Skeletal muscle tissue (tissue), 4 donors: ENCODE data around the gene TCF25. TPM values are rescaled to one million over a fixed set of nuclear protein-coding genes. Genes with fewer than 3 reads are reported as not detected.
"Not testable (repeated sequence)": the region's sequence is repeated elsewhere in the genome, so short reads cannot be mapped to it uniquely, and the experiment has no call there.

Source experiments
- H3K27ac ChIP-seq: one replicate; pipeline ENCODE4 v1.7.0; 2013; ENCODE audit warnings: mild to moderate bottlenecking, low read depth, low read length, inconsistent platforms
- H3K27me3 ChIP-seq, 3 donors: one replicate each; pipeline ENCODE4 v1.7.0; 2013; ENCODE audit warnings: low read length in 3 of 3; ENCODE audit not compliant: control insufficient read depth in 3 of 3, insufficient read depth in 3 of 3
- H3K36me3 ChIP-seq, 3 donors: one replicate each; pipeline ENCODE4 v1.7.0; 2013; ENCODE audit warnings: low read length in 3 of 3; ENCODE audit not compliant: control insufficient read depth in 3 of 3, insufficient read depth in 3 of 3
- H3K4me1 ChIP-seq, 3 donors: one replicate each; pipeline ENCODE4 v1.7.0; 2013; ENCODE audit warnings: low read length in 3 of 3, mild to moderate bottlenecking in 3 of 3; ENCODE audit not compliant: control insufficient read depth in 3 of 3, insufficient read depth in 3 of 3
- H3K4me3 ChIP-seq, 3 donors: one replicate each; pipeline ENCODE4 v1.7.0; 2013; ENCODE audit warnings: low read length in 3 of 3
- H3K9ac ChIP-seq, 3 donors: one replicate each; pipeline ENCODE4 v1.7.0; 2013; ENCODE audit warnings: low read length in 3 of 3, mild to moderate bottlenecking in 3 of 3, moderate library complexity in 2 of 3, low read depth in 1 of 3
- H3K9me3 ChIP-seq, 3 donors: one replicate each; pipeline ENCODE4 v1.7.0; 2013; ENCODE audit warnings: low read length in 3 of 3; ENCODE audit not compliant: control insufficient read depth in 3 of 3
- total RNA-seq: library from RNA; depleted of rRNA; stranded (reverse); fragments of >200 nt; gene quantifications from one replicate; pipeline ENCODE4 v1.2.3, GENCODE V29; 2014
- donor health status: Osteomylitis.

Gene TCF25
- total RNA-seq, 1 donor from 2014 or later: 121 TPM

DNA sequence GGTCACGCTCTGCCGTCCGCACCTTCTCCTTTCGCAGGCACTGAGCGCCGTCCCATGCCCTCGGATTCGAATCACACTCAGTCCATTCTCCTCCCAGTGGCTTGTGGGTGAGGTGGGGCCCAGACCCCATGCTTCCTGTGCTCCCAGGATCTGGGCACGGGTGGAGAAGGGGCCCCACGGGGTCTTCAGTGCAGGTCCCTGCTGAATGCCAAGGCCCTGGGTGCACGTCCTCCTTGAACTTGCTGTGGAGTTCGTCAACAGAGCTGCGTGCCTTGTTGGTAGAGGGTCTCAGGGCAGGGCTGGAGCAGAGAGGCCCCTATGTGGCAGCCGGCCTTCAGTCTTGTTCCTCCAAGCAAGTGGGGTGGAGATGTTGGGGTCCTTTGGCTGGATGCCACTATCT lies 38.0 kb downstream of the TCF25 start:
- H3K4me3 ChIP-seq: no peak overlapping the region
- H3K9me3 ChIP-seq: no peaks in the 10 kb centered on the region
- H3K27me3 ChIP-seq: peaks cover 0 to 5% (median 4%) of the 10 kb centered on the region in 3 donors
- no peak overlapping the region for H3K9ac ChIP-seq
- peaks cover 0 to 5% (median 4%) of the 10 kb centered on the region in 3 donors for H3K4me1 ChIP-seq
- H3K27ac ChIP-seq: no peak overlapping the region
- peaks cover 24 to 36% (median 25%) of the 10 kb centered on the region in 3 donors for H3K36me3 ChIP-seq

DNA sequence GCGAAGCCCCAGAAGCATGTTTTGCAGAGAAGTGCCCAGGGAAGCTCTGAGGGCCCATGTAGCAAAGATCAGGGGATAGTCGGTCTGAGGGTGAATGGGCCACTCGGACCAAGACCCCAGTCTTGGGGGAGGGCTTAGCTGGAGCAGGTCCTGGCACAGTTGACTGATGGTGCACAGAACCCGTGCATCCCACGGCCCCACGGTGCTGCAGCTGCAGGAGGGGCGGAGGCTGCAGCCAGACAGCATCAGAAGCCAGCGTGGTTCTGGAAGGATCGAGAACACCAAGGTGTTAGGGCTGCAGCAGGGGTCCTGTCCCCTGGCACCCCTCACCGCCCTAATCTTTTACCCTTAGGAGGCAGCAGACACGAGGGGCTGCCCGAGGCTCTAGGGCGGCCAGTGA lies 38.8 kb downstream of the TCF25 start:
- no peak overlapping the region for H3K4me3 ChIP-seq
- H3K4me1 ChIP-seq: peaks cover 0 to 5% (median 4%) of the 10 kb centered on the region in 3 donors
- no peak overlapping the region for H3K27ac ChIP-seq
- no peaks in the 10 kb centered on the region for H3K9me3 ChIP-seq
- H3K27me3 ChIP-seq: peaks cover 0 to 5% (median 4%) of the 10 kb centered on the region in 3 donors
- H3K9ac ChIP-seq: no peak overlapping the region
- H3K36me3 ChIP-seq: peaks cover 17 to 29% (median 18%) of the 10 kb centered on the region in 3 donors

GRCh38 chr16:89912627-89913026 lies 39.2 kb downstream of the TCF25 start:
- Histone ChIP-seq H3K36me3 (peaks cover 17 to 29% (median 18%) of the 10 kb centered on the region in 3 donors), H3K9me3 (no peaks in the 10 kb centered on the region), H3K27ac (no peak overlapping the region)

GRCh38 chr16:89913408-89914387 lies 40.3 kb downstream of the TCF25 start:
- Histone ChIP-seq H3K9me3 (no peaks in the 10 kb centered on the region), H3K27ac (no peak overlapping the region), H3K36me3 (peaks cover 12 to 29% (median 16%) of the 10 kb centered on the region in 3 donors), H3K9ac (no peak overlapping the region), H3K27me3 (peaks cover 2 to 17% (median 14%) of the 10 kb centered on the region in 3 donors), H3K4me3 (no peak overlapping the region), H3K4me1 (peaks cover 13 to 16% (median 15%) of the 10 kb centered on the region in 3 donors)

More at GRCh38 chr16:89912627-89913026, 39.2 kb downstream of the TCF25 start:
- Histone ChIP-seq H3K9ac (no peak overlapping the region), H3K4me3 (no peak overlapping the region), H3K4me1 (peaks cover 2 to 6% (median 5%) of the 10 kb centered on the region in 3 donors), H3K27me3 (peaks cover 0 to 6% (median 5%) of the 10 kb centered on the region in 3 donors)

- Histone ChIP-seq H3K36me3 (peaks cover 9 to 20% (median 13%) of the 10 kb centered on the region in 3 donors), H3K27me3 (peaks cover 11 to 28% (median 25%) of the 10 kb centered on the region in 3 donors), H3K4me1 (peaks cover 17 to 22% (median 18%) of the 10 kb centered on the region in 3 donors)
- not testable (repeated sequence) for H3K9ac ChIP-seq, H3K27ac ChIP-seq, H3K4me3 ChIP-seq, H3K9me3 ChIP-seq
Observed at GRCh38 chr16:89914642-89915285, 41.4 kb downstream of the TCF25 start.

DNA sequence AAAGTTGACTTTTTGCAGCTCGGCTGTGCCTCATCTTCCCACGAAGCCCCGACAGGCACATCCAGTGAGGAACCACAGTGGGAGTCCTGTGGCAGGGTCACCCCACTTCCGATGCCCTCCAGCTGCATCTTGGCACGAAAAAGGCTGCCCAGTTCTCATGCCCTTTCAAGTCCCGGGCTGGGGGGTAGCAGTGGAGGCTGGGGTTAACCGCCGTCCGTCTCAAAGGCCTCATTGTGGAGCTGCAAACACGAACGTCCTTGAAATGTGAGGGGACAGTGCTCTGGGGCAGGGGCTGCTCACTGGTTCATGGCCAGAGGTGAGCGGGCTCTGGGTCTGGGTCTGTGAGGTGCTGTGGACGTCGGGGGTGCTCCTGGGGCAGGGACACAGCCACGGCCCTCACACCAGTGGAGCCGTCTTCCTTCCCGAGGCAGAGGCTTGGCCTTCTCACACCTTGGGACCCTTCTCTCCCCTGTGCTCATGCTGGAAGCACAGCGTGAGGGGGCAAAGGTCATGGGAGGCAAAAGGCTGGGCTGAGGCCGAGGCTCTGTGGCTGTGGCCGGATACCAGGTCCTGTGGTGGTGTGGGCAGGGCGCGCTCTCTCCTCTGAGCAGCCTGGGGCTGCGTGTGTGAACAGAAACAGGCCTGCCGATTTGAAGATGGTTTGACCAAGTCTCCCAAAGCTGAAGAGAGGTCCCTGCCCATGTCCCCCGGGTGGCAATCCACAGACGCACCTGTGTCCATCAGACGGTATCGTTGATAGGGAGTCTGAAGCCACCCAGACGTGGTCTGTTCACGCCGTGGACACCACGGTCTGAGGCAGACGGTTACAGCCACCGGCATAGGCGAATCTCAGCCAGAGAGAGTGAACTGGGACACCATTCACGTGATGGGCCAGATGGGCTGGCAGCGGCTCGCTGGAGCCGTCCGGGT lies 42.2 kb downstream of the TCF25 start:
- peaks cover 14 to 18% (median 17%) of the 10 kb centered on the region in 3 donors for H3K4me1 ChIP-seq
- H3K27me3 ChIP-seq: peaks cover 11 to 35% (median 32%) of the 10 kb centered on the region in 3 donors
- H3K4me3 ChIP-seq: no peak overlapping the region
- H3K36me3 ChIP-seq: peaks cover 9 to 13% (median 13%) of the 10 kb centered on the region in 3 donors
- no peak overlapping the region for H3K27ac ChIP-seq
- no peak overlapping the region for H3K9ac ChIP-seq
- no peaks in the 10 kb centered on the region for H3K9me3 ChIP-seq

GRCh38 chr16:89917773-89918452 lies 44.5 kb downstream of the TCF25 start:
- H3K27ac ChIP-seq: no peak overlapping the region
- H3K9ac ChIP-seq: peak overlapping the region in 2 of 3 donors; percentile 6 to 33
- no peaks in the 10 kb centered on the region for H3K9me3 ChIP-seq
- peaks cover 11 to 57% (median 48%) of the 10 kb centered on the region in 3 donors for H3K27me3 ChIP-seq
- peak overlapping the region; percentile 18 to 41 (median 38) for H3K4me3 ChIP-seq
- peaks cover 20 to 38% (median 25%) of the 10 kb centered on the region in 3 donors for H3K4me1 ChIP-seq
- peaks cover 0 to 4% (median 0%) of the 10 kb centered on the region in 3 donors for H3K36me3 ChIP-seq

GRCh38 chr16:89918453-89919347 lies 45.3 kb downstream of the TCF25 start, which contains the start of gene MC1R:
Gene MC1R, plus strand, starts transcription at chr16:89918862. Its CDS starts 397 bp downstream, at chr16:89919259.
- Histone ChIP-seq H3K27ac (no peak within 1 kb of the TSS), H3K9me3 (no peaks in the 10 kb centered on the region), H3K4me1 (peaks cover 20 to 39% (median 25%) of the 10 kb centered on the region in 3 donors), H3K27me3 (peaks cover 11 to 62% (median 48%) of the 10 kb centered on the region in 3 donors), H3K4me3 (peak within 1 kb of the TSS; percentile 18 to 41 (median 38)), H3K36me3 (peaks cover 0 to 2% (median 0%) of the 10 kb centered on the region in 3 donors), H3K9ac (peak within 1 kb of the TSS; percentile 6 to 33 (median 20))
